Pancreas (tissue), 10 donors: ENCODE measurements around the gene NUDT8. TPM values are rescaled to one million over a fixed set of nuclear protein-coding genes. Genes with fewer than 3 reads are reported as not detected.
"Not testable (repeated sequence)": the region's sequence is repeated elsewhere in the genome, so short reads cannot be mapped to it uniquely, and the experiment has no call there.

Source experiments
- ATAC-seq, 4 donors: fragments of 200-7000 bp; cut with Tn5 transposase; one replicate each; pipeline versions ENCODE4 v1.8.0 to v1.9.1; 2020; ENCODE audit warnings: mild to moderate bottlenecking in 4 of 4, moderate library complexity in 4 of 4
- DNase-seq, 6 donors: peaks; one replicate each; pipeline ENCODE4 v3.0.0-alpha.2; 2020
- FAIRE-seq: peaks from 2 replicates; lab custom pipeline; 2012; peaks lifted over from hg19 to GRCh38; lab: Jason Lieb, UNC
- H3K27ac ChIP-seq, 4 donors: fragments of 200-600 bp; sonication (generic); 1 replicate in 3 of 4; 2 replicates in 1 of 4; pipeline versions ENCODE4 v1.5.0 to v1.8.0; 2020
- H3K27me3 ChIP-seq, 4 donors: fragments of 200-600 bp; one replicate each; pipeline ENCODE4 v1.8.0; 2021
- H3K36me3 ChIP-seq, 3 donors: fragments of 200-600 bp; sonication (generic) in 1 of 3; one replicate each; pipeline versions ENCODE4 v1.5.0 to v1.8.0; 2020 to 2021
- H3K4me1 ChIP-seq, 3 donors: fragments of 200-600 bp; one replicate each; pipeline ENCODE4 v1.8.0; 2021
- H3K4me3 ChIP-seq, 4 donors: fragments of 200-600 bp; sonication (generic) in 2 of 4; one replicate each; pipeline versions ENCODE4 v1.5.0 to v1.8.0; 2020 to 2021
- H3K9me3 ChIP-seq, 4 donors: fragments of 200-600 bp; one replicate each; pipeline ENCODE4 v1.8.0; 2021
- CTCF ChIP-seq, 4 donors: fragments of 200-600 bp; sonication (generic) in 3 of 4; IDR thresholded peaks; one replicate each; pipeline versions ENCODE4 v1.5.0 to v1.8.0; 2021; ENCODE audit warnings: antibody characterized with exemption in 4 of 4
- WGBS, 2 donors: extraction: QIAGEN DNeasy Blood & Tissue Kit; methylation state at CpG; one replicate each; pipeline ENCODE4 v1.1.7; 2013; 5-methylcytosine and 5-hydroxymethylcytosine counted together
- intact Hi-C, 3 donors: fragments of 100-400 bp; cut with DNase I; formaldehyde crosslinking; loops; one replicate each; pipeline versions ENCODE4 v1.11.1 to v1.14.2; 2022
- polyA plus RNA-seq, 2 donors: library from polyadenylated mRNA; stranded (reverse); fragments of 200-250 nt; gene quantifications; one replicate each; pipeline ENCODE4 v1.2.3, GENCODE V29; 2013
- total RNA-seq, 6 donors: library from RNA; stranded (reverse); fragmentation: NEBNext Ultra II Directional in 4 of 6; extraction: Animal tissue kit (Norgen Biotek cat#: 25700) in 4 of 6; gene quantifications; one replicate each; pipeline versions ENCODE4 v1.2.1 to v1.2.4, GENCODE V29; 2021 to 2023
- donor health status: healthy with polysubstance abuse.
- donor health status: DM: no; HTN: no; CAD: no; lungs with moderate emphysema.
- donor health status: DM: no; HTN: no; CAD: no.
- donor health status: control.
- donor health status: control.
- donor health status: Bipolar disorder and iron deficiency.
- donor health status: DM: yes; HTN: yes; CAD: no.
- donor health status: DM: no; HTN: no; CAD: no.
- donor health status: DM: no; HTN: no; CAD: no.
- donor health status: DM: yes; HTN: yes; CAD: no.

NUDT8 gene
- total and polyA plus RNA-seq, 8 donors = 4.3 to 11.0 (median 6.3) TPM

DNA sequence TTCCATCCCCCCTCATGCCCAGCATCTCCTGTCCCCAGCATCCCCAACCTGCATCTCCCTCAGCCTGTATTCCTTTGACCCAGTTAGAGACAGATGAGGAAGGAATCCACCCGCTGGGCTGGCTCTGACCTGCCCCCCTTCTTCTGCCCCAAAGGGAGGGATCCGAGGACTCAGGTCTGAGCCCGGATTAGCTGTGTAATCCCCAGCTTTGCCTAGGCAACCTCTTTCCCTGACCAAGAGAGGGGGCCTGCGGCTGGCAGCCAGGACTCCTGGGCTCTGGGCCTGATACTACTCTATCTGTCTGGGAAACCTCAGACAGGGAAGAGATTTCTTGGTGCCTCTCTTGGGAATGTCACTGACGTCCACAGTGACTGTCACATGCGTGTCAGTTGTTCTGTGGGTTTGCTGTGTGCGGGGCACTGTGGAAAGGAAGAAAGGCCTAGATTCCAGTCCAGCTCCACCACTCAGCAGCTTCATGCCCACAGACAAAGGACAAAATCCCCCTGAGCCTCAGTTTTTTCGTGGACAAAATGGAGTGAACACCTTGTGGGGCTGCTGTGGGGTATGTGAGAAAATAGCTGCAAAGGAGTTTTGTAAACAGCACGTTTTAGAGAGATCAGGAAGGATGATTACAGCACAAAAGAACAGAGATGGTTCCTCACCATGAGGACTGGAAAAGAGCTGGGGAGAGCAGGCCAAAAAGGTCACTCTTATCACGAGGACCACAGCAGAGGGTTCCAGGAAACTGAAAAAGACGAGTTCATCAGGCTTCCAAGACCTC, 24.3 kb downstream of the NUDT8 start:
- Histone ChIP-seq H3K27me3 (no peaks in the 10 kb centered on the region), H3K4me1 (peaks cover 0 to 10% (median 0%) of the 10 kb centered on the region in 3 donors), H3K27ac (no peak overlapping the region), H3K4me3 (no peak overlapping the region), H3K9me3 (no peaks in the 10 kb centered on the region), H3K36me3 (peaks cover 5 to 13% (median 5%) of the 10 kb centered on the region in 3 donors)
- FAIRE-seq = no peak
- DNase-seq = no peak
- TF ChIP-seq CTCF (IDR thresholded peaks at IDR 0.05) = no peak
- WGBS, 2 donors = 62 to 74% methylated on average over 11 of the region's 11 CpGs
- intact Hi-C loops = loop anchor here in 1 of 3 donors (5.0 kb wide), 1 partner anchor 33 kb away; no protein-coding TSS in a partner anchor
- ATAC-seq = no peak

DNA sequence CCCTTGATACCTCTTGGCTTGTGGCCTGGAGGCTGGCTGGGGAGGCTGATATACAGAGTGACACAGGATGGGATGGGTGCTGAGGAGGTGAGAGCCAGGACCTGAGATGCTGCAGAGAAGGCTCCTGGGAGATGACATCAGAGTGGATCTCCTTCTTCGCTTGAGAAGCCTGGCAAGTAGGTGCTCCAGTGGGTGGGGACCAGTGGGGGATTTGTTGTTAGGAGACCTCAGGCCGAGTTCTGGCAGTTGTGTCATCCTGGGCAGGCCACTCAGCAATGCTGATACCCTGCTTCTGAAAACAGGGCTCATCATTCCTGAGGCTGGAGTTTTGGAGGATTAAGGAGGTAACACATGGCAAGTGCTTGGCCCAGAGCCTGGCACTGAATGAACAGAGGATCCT, 24.9 kb downstream of the NUDT8 start:
- no peak for FAIRE-seq
- no peak for ATAC-seq
- no peak overlapping the region for H3K4me3 ChIP-seq
- TF ChIP-seq CTCF (IDR thresholded peaks at IDR 0.05) = no peak
- WGBS, 2 donors = 75 to 80% methylated on average over 2 of the region's 2 CpGs
- peaks cover 0 to 10% (median 0%) of the 10 kb centered on the region in 3 donors for H3K4me1 ChIP-seq
- peaks cover 0 to 9% (median 0%) of the 10 kb centered on the region in 3 donors for H3K36me3 ChIP-seq
- intact Hi-C loops = loop anchor here in 1 of 3 donors (5.0 kb wide), 1 partner anchor 33 kb away; no protein-coding TSS in a partner anchor
- no peaks in the 10 kb centered on the region for H3K9me3 ChIP-seq
- H3K27me3 ChIP-seq = no peaks in the 10 kb centered on the region
- no peak for DNase-seq
- H3K27ac ChIP-seq = no peak overlapping the region

DNA sequence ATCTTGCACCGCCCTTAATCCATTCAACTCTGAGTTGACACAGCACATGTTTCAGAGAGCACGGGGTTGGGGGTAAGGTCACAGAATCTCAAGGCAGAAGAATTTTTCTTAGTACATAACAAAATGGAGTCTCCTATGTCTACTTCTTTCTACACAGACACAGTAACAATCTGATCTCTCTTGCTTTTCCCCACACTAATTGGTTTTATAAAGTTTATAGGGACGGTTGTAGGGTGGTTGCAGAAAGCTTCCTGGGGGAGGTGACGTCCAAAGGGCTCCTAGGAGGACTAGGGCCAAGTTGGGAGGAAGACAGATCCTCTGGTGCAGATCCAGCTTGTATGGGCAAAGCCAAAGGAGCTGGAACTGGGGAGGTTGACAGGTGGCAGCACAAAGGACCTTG, 25.6 kb downstream of the NUDT8 start:
- 48 to 71% methylated on average over 2 of the region's 4 CpGs for WGBS, 2 donors
- H3K36me3 ChIP-seq, DNase-seq, ATAC-seq, H3K27me3 ChIP-seq, H3K4me3 ChIP-seq, H3K27ac ChIP-seq, FAIRE-seq, intact Hi-C loops, H3K9me3 ChIP-seq: not testable (repeated sequence)
- peaks cover 0 to 10% (median 0%) of the 10 kb centered on the region in 3 donors for H3K4me1 ChIP-seq

GRCh38 chr11:67601098-67601497, 28.6 kb downstream of the NUDT8 start:
- no peak for DNase-seq
- ATAC-seq = no peak
- intact Hi-C loops = no loop called here

More at GRCh38 chr11:67601098-67601497, 28.6 kb downstream of the NUDT8 start:
- Histone ChIP-seq H3K27me3 (no peaks in the 10 kb centered on the region), H3K4me1 (peaks cover 0 to 1% (median 0%) of the 10 kb centered on the region in 3 donors), H3K9me3 (no peaks in the 10 kb centered on the region), H3K36me3 (no peaks in the 10 kb centered on the region), H3K27ac (no peak overlapping the region), H3K4me3 (no peak overlapping the region)
- TF ChIP-seq CTCF (IDR thresholded peaks at IDR 0.05) = no peak
- FAIRE-seq = no peak
- WGBS, 2 donors = 90 to 92% methylated on average over 7 of the region's 7 CpGs
